SHP77 (cell line): ENCODE measurements around the gene CYREN.
"Not testable (repeated sequence)": the region's sequence is repeated elsewhere in the genome, so short reads cannot be mapped to it uniquely, and the experiment has no call there.

Experiments
- DNase-seq, 2 experiments: peaks; one replicate each; lab custom pipeline; 2025; lab: John Stamatoyannopoulos, UW

CYREN gene

DNA sequence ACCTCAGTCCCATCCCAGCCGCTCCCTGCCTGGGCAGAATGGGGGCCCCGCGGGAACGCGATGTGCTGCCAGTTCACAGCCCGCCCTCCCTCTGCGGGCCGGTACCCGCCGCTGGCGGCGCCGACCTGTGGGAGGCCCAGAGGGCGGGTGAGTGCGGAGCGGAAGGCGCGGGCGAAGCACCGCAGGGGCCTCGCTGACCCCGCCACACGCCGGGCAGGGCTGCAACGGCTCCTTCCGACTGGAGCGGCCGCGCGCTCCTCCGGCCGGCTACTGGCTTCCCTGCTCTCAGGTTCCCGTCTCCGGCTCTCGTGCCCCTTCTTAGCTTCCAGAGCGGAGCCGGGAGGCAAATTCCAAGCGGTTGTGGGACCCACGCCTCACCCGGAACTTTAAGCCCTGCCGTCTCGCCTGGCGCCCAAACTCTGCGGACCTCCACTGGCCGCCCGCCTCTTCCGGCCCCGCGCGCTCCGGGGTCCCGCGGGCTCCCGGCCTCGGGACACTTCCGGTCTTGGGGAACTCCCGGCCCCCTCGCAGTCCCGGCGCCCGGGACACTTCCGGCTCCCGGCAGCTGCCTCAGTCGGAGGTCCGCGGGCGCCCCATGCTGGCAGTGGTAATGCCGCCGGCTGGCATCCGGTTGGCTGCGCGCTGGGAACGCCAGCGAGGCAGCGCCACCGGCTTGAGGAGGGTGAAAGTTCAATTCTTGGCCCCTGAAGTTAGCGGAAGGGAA lies at the start of gene CYREN:
Gene CYREN, minus strand, starts transcription at position 434 of the 724 bp plus-strand sequence. CDS start 1,785 bp downstream, outside the sequence.
- peak; percentile 93 to 94 for DNase-seq

DNA sequence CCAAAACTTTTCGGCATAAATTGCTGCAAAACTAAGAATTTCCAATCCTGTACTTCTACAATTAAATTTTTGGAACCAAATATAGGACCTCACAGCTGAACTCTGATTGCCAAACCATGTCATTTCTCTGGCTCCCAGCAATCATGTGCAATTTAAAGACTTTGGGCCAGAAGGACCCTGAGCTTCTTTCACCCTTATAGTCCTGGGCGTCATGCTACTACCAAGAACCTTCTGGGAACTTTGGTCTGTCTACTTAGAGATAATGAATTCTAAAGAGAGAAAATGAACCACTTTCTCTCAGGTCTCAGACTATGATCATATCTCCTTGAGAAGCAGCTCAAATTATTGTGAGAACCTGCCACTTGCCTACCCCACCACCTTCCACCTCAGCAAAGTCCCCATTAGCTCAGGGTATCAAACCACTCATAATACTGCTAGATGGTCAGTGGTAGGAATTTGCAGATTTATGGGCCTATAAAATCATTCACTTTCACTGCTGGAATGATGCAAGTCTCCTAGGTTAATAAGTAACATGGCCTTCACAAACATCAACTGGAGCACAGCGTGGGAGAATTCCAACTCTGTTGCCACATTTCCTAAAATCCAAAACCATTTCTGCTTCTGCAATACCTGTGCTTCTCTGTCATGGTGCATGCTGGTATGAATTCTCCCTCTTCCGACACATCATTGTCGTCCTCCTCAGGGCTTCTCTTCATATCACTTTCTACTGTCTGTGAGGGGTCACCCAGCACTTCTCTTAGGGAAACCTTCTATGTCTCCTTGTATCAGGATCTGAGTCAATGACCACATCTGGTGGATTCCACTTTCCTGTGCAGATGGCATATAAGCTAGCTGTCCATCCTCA lies 47.4 kb upstream of the CYREN start:
- no peak for DNase-seq

- DNase-seq = no peak
Measured at GRCh38 chr7:135215698-135216097, 45.2 kb upstream of the CYREN start.

GRCh38 chr7:135215180-135215579 lies 44.7 kb upstream of the CYREN start:
- DNase-seq = no peak

GRCh38 chr7:135213831-135214230 lies 43.3 kb upstream of the CYREN start:
- no peak for DNase-seq

- DNase-seq = not testable (repeated sequence)
Measured at GRCh38 chr7:135211946-135212685, 41.6 kb upstream of the CYREN start.

- DNase-seq = peak; percentile 82 to 85
Measured at GRCh38 chr7:135211179-135211945, 40.9 kb upstream of the CYREN start, which contains the start of gene WDR91. TSS of gene WDR91 (minus strand) at chr7:135211526. CDS start at chr7:135211502, 24 bp downstream.

GRCh38 chr7:135210888-135211178 lies 40.3 kb upstream of the CYREN start:
- DNase-seq = no peak

- DNase-seq = no peak
Measured at GRCh38 chr7:135209225-135209834, 38.8 kb upstream of the CYREN start.

DNA sequence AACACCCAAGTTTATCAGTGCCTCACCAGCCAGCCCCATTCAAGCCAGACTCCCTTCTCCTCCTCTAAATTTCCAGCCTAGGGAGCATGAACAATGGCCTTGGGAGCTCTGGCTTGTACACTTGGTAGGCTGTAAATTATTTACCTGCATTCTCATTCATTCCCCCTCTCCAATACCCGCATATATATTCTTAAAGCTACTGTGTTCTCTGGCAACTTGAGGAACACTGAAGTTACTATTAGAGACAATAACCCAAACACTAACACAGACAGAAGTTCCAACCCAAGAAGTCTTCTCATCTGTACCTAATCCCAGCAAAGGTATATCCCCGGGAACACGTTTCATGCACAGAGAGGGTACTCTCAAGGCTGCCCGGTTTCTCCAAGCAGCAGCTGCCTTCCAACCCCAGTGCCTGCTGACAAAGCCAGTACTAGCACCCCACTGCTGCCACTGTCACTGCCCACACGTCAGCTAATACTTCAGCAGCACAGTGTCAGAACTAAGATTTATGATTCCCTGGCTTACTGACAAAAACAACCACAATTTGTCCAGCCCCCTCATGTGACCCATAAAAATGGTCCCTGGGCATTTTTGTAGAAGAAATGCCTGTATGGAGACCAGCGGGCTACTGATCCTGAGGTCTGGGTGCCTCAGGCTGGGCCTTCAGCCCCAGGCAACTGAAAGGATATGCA lies 37.7 kb upstream of the CYREN start:
- DNase-seq = no peak

DNA sequence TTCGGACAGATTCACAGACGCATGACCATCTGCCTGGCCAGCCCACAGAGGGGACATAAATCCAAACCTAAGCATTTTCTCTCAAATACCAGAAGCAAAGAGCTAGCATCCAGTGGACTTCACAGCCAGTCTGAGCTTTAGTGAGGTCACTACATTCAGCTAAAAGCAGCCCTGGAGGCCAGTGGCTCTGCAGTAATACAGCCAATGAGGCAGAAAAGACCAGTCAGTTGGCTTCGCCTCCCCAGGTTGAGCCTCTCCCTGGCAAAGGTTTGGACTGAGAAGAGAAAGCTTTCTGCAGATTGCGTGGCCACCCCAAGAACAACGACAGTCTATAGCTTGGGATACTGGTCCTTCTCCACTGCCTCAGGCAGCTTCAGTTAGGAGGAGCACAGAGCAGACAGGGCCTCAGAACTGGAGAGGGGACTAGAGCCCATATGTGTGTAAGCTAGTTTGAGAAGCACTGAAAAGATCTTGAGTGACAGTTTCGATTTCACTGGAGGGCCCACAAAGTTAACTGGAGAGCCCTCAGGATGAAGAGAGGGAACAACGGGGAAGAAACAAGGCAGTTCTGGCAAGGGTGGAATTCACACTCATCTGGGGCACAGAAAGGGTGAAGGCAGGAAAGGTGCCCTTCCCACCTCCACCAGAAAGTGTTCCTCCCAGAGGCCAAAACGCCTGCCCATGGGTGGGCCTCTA lies 37.0 kb upstream of the CYREN start:
- DNase-seq = no peak

DNA sequence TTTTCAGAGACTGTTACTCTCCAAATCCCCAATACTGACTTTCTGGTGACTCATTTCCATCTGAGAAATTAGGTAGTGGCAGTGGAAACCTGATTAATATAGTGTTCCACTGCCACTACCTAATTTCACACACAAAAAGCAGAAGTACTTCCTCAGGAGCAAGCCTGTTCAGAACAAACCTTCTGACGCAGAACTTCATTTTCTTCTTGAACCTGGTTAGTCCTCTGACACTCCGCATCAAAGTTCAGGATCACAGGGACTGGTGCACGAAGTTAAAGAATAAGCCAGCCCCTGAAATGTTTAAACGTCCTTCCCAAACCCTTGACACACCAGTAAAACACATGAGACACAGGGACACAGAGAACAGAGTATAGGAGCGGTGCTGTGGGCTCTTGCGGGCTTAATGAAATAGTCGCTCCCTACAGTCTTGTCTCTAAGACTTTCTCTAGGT lies 36.5 kb upstream of the CYREN start:
- no peak for DNase-seq

GRCh38 chr7:135205850-135206249 lies 35.3 kb upstream of the CYREN start:
- no peak for DNase-seq

GRCh38 chr7:135204876-135205275 lies 34.4 kb upstream of the CYREN start:
- DNase-seq = no peak

DNA sequence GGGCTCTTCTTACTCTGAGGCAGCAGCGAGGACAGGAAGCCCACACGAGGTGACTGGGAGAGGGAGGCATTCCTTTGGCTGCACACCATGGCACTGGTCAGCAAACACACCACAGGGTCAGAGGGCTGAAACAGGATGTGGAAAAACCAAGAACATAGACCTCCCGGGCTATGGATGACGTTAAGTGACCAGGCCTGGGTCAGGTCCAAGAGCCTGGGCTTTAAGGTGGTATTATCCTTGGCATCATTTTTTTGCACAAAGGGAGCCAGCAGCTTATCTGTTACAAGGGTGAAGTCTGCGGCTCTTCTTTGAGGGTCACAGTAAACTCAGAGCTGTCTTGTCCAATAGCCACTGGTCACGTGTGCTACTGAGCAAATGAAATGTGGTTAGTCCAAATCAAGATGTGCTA lies 33.8 kb upstream of the CYREN start:
- DNase-seq = no peak

DNA sequence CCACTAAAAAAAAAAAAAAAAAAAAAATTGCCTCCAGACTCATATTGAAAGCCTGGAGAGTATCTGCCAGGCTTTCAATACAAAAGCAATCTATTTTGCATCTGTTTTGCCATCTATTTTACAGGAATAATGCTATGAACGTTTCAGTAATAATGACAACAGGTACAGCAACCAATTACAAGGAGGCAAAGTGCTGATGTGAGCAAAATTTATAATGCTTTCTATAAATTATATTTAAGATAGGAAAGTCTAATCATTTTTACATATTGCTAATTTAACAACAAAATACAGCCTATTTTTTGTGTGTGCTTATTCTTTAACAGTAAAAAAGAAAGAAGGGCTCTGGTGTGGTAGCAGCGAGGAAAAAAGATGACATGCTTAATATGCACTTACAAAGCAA lies 30.8 kb upstream of the CYREN start:
- no peak for DNase-seq

DNA sequence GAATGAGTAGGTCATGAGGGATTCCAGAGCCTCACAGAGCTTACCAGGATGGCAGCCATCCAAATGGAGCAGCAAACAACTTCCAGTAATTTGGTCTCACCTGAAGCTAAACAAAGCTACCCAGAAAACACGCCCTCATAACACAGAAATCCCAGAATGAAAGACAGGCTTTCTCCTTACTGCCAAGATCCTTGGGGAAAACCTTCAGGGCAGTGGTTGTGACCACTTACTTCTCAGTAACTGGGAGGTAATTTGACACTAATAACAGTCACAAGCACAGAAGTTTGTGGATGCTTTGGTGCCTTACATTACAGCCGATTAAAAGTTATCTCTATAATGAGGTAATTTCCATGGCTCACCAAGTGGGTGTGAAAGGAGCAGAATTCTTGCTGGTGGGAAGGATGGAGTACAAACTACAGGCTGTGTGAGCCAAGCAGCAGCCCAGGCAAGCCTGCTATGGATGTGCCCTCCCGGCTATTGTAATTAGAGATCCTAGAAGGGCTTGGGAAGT lies 30.4 kb upstream of the CYREN start:
- no peak for DNase-seq

DNA sequence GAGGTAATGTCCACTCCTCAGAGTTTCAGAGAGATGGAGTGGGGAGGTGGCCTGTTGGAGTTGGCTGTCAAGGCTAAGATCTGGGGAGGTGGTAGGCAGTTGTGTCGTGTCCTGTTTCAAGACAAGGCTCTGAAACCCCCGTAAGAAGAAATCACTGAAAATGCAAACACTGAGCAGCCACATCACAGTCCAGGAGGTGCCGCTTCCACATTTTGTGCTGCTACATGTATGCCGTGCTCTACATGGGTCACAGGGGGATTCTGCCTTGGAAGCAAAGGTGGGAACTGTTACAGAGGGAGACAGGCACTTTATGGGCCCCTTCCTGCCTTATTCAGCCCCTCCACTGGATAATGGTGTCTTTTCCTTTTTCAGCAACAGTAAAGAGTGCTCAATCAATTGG lies 28.9 kb upstream of the CYREN start:
- DNase-seq = no peak

DNA sequence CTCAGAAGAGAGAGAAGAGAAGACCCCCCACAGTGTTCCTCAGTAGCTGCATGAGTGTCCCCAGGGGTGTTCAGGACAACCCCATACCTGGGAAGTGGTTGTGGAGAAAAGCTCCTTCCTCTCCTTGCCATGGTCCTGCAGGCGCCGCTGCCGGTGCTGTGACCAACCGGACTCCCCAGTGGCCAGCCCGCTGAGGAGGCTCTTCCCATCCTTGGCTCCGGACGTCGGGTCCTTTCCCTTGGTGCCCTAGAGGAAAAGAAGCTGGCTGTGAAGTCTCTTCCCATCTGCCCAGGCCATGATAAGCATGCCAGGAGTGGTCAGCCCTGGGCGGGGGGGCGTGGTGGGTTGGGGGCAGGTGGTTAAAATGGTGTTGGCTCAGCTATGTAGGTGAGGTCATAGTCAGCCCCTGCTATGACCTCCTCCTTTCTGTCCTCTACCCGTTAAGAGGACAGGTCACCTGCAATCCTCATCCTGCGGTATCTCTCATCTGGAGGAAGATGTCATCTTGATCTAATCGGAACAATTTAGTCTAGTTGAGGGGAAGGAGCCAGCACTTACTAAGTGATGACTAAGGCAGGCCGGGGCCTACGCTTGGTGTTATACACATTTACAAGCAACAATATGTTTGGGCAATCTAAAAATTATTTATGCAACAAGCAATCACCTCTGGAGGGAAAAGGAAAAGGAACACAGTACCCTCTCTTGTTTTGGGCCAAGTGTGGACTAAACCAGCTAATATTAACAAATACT lies 27.6 kb upstream of the CYREN start:
- no peak for DNase-seq
